Gastrocnemius medialis (tissue), 4 donors: ENCODE results near the gene CDKL2. TPM values are rescaled to one million over a fixed set of nuclear protein-coding genes. Genes with fewer than 3 reads are reported as not detected.
"Not testable (repeated sequence)": the region's sequence is repeated elsewhere in the genome, so short reads cannot be mapped to it uniquely, and the experiment has no call there.

Source experiments
- ATAC-seq, 2 donors: fragments of 150-250 bp; one replicate each; pipeline ENCODE4 v1.9.1; 2016
- DNase-seq, 2 donors: peaks; one replicate each; pipeline ENCODE4 v3.0.0-alpha.2; 2019
- H3K27ac ChIP-seq, 4 donors: fragments of 200-600 bp; sonication (generic); 1 replicate in 1 of 4; 2 replicates in 3 of 4; pipeline ENCODE4 v1.5.1; 2016 to 2018; ENCODE audit warnings: mild to moderate bottlenecking in 2 of 4, moderate library complexity in 1 of 4
- H3K27me3 ChIP-seq, 3 donors: fragments of 200-600 bp; sonication (generic) in 2 of 3; 1 replicate in 1 of 3; 2 replicates in 2 of 3; pipeline versions ENCODE4 v1.5.1 to v1.6.0; 2016 to 2019; ENCODE audit warnings: mild to moderate bottlenecking in 1 of 3, moderate library complexity in 1 of 3
- H3K36me3 ChIP-seq, 2 donors: fragments of 200-600 bp; sonication (generic) in 1 of 2; one replicate each; pipeline ENCODE4 v1.5.1; 2017 to 2018
- H3K4me1 ChIP-seq, 2 donors: fragments of 200-600 bp; sonication (generic) in 1 of 2; one replicate each; pipeline ENCODE4 v1.5.1; 2016 to 2017; ENCODE audit warnings: mild to moderate bottlenecking in 2 of 2
- H3K4me3 ChIP-seq, 4 donors: fragments of 200-600 bp; sonication (generic) in 3 of 4; 1 replicate in 1 of 4; 2 replicates in 3 of 4; pipeline ENCODE4 v1.5.1; 2016 to 2019; ENCODE audit warnings: mild to moderate bottlenecking in 2 of 4
- H3K9me3 ChIP-seq, 3 donors: fragments of 200-600 bp; sonication (generic) in 2 of 3; 1 replicate in 1 of 3; 2 replicates in 2 of 3; pipeline ENCODE4 v1.5.1; 2016 to 2019
- CTCF ChIP-seq, 5 experiments: fragments of 450-650 bp in 3 of 5; fragments of 200-600 bp in 2 of 5; sonication (generic) in 2 of 5; IDR thresholded peaks in 4 of 5; conservative IDR thresholded peaks in 1 of 5; 1 replicate in 4 of 5; 2 replicates in 1 of 5; pipeline ENCODE4 v1.5.1; 2016 to 2019; ENCODE audit warnings: antibody characterized with exemption in 5 of 5, mild to moderate bottlenecking in 3 of 5, moderate library complexity in 3 of 5
- POLR2A ChIP-seq, 2 donors: fragments of 450-650 bp; IDR thresholded peaks; one replicate each; pipeline ENCODE4 v1.6.1; 2017; ENCODE audit warnings: antibody characterized with exemption in 2 of 2, mild to moderate bottlenecking in 2 of 2, moderate library complexity in 2 of 2
- in situ Hi-C, 4 donors: fragments of 200-750 bp; cut with MboI; loops; one replicate each; pipeline versions ENCODE4 v1.15.0 to v1.8.0; 2017; ENCODE audit warnings: low sequenced_read_pairs in 4 of 4
- intact Hi-C: fragments of 100-400 bp; cut with DNase I; formaldehyde crosslinking; loops from one replicate; pipeline ENCODE4 v1.15.1; 2023; ENCODE audit warnings: low total_unique reads
- total RNA-seq, 4 donors: library from RNA; depleted of rRNA; stranded (reverse); fragments of >200 nt; gene quantifications; one replicate each; pipeline versions ENCODE4 v1.1.0 to v1.2.3, GENCODE V29; 2016

CDKL2 gene
- total RNA-seq, 4 donors from 2014 or later: not detected

DNA sequence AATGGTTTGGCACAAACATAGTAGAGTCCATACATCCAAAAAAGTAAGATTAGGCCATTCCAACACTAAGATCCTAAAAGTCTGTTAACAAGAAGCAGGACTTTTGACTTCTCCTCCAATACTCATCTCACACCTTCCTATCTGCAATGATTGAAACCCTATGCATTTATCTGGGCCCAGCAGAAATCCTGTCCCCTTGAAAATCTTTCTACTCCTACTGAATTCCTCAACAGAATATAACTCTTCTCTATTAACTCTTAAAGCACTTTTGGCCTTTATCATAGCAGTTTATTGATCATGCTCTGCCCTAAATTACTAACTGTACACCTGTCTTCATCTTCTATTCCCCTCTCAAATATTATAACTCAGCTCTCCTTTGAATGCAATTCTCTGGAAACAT, 38.3 kb upstream of the CDKL2 start:
- no peak for ATAC-seq
- no peak for TF ChIP-seq CTCF (IDR thresholded peaks at IDR 0.05 in 4 of 5, conservative IDR thresholded peaks at IDR 0.05 in 1 of 5)
- TF ChIP-seq POLR2A (IDR thresholded peaks at IDR 0.05): no peak
- in situ Hi-C loops: loop anchor here in 1 of 4 donors (25.0 kb wide), 1 partner anchor 94 kb away; no protein-coding TSS in a partner anchor
- Histone ChIP-seq H3K27me3 (no peaks in the 10 kb centered on the region), H3K4me3 (no peak overlapping the region), H3K9me3 (no peaks in the 10 kb centered on the region), H3K36me3 (no peaks in the 10 kb centered on the region), H3K4me1 (peaks cover 56 to 69% of the 10 kb centered on the region in 2 donors), H3K27ac (peak overlapping the region in 3 of 4 donors; percentile 7 to 99 (median 96))
- no peak for DNase-seq
- intact Hi-C loops: no loop called here

DNA sequence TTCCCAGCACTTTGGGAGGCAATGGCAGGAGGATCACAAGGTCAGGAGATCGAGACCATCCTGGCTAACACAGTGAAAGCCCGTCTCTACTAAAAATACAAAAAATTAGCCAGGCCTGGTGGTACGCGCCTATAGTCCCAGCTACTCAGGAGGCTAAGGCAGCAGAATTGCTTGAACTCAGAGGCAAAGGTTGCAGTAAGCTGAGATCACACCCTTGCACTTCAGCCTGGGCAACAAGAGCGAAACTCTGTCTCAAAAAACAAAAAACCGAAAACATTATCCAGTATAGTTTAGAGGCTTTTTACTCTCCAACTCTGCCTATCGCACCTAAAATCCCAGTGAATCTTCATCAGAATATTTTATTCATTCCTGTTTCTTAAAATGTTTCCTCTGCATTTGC, 37.3 kb upstream of the CDKL2 start:
- H3K4me3 ChIP-seq, DNase-seq, H3K27me3 ChIP-seq, H3K36me3 ChIP-seq, ATAC-seq, H3K9me3 ChIP-seq, intact Hi-C loops: not testable (repeated sequence)
- Histone ChIP-seq H3K4me1 (peaks cover 61 to 74% of the 10 kb centered on the region in 2 donors), H3K27ac (peak overlapping the region in 2 of 4 donors; percentile 7 to 96)
- in situ Hi-C loops: loop anchor here in 1 of 4 donors (25.0 kb wide), 1 partner anchor 95 kb away; no protein-coding TSS in a partner anchor

DNA sequence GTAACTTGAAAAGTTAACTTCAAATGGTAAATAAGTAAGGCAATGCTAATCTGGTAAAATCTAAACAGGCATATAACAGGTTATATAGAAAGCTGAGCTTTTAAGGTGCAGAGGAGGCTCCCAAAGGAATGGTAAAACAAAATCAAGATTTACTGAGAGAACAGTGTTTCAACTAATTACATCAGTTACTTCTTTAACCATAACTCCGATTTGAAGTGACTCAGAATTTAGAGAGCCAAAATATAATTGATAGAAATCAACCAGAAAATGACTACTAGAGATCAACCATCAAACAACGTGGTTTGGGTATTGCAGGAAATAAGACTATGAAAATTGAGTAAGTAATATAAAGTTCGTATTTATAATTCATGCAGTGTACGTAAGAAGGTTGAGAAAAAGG, 36.0 kb upstream of the CDKL2 start:
- intact Hi-C loops: no loop called here
- H3K27me3 ChIP-seq: no peaks in the 10 kb centered on the region
- in situ Hi-C loops: loop anchor here in 1 of 4 donors (25.0 kb wide), 1 partner anchor 96 kb away; no protein-coding TSS in a partner anchor
- H3K4me1 ChIP-seq: peaks cover 58 to 69% of the 10 kb centered on the region in 2 donors
- no peak overlapping the region for H3K4me3 ChIP-seq
- H3K27ac ChIP-seq: peak overlapping the region in 2 of 4 donors; percentile 10 to 96
- DNase-seq (no peak), ATAC-seq (no peak)
- no peaks in the 10 kb centered on the region for H3K9me3 ChIP-seq
- TF ChIP-seq CTCF (IDR thresholded peaks at IDR 0.05 in 4 of 5, conservative IDR thresholded peaks at IDR 0.05 in 1 of 5) (no peak), POLR2A (IDR thresholded peaks at IDR 0.05) (no peak)
- peaks cover 0 to 5% of the 10 kb centered on the region in 2 donors for H3K36me3 ChIP-seq

DNA sequence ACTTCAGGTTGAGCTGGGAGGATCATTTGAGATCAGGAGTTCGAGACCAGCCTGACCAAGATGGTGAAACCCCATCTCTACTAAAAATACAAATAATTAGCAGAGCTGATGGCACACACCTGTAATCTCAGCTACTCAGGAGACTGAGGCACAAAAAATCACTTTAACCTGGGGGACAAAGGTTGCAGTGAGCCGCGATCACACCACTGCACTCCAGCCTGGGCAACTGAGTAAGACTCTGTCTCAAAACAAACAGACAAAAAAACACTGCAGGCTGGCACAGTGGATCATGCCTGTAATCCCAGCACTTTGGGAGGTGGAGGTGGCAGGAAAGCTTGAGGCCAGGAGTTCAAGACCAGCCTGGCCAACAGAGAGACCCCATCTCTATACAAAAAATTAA, 34.3 kb upstream of the CDKL2 start:
- H3K9me3 ChIP-seq, H3K4me3 ChIP-seq, intact Hi-C loops, H3K27me3 ChIP-seq, DNase-seq, ATAC-seq: not testable (repeated sequence)
- peak overlapping the region in 2 of 4 donors; percentile 16 to 46 for H3K27ac ChIP-seq
- peaks cover 43 to 52% of the 10 kb centered on the region in 2 donors for H3K4me1 ChIP-seq
- in situ Hi-C loops: loop anchor here in 1 of 4 donors (25.0 kb wide), 1 partner anchor 98 kb away; no protein-coding TSS in a partner anchor
- peaks cover 0 to 21% of the 10 kb centered on the region in 2 donors for H3K36me3 ChIP-seq

- H3K4me1 ChIP-seq: peaks cover 25 to 33% of the 10 kb centered on the region in 2 donors
- ATAC-seq: no peak
- H3K27me3 ChIP-seq: no peaks in the 10 kb centered on the region
- no peaks in the 10 kb centered on the region for H3K9me3 ChIP-seq
- H3K36me3 ChIP-seq: peaks cover 0 to 37% of the 10 kb centered on the region in 2 donors
- H3K27ac ChIP-seq: peak overlapping the region in 2 of 4 donors; percentile 12 to 40
- TF ChIP-seq POLR2A (IDR thresholded peaks at IDR 0.05) (no peak), CTCF (IDR thresholded peaks at IDR 0.05 in 4 of 5, conservative IDR thresholded peaks at IDR 0.05 in 1 of 5) (no peak)
- no peak for DNase-seq
- intact Hi-C loops (no loop called here), in situ Hi-C loops (loop anchor here in 1 of 4 donors (25.0 kb wide), 1 partner anchor 100 kb away; no protein-coding TSS in a partner anchor)
- no peak overlapping the region for H3K4me3 ChIP-seq
Measured at GRCh38 chr4:75662626-75663025, 32.3 kb upstream of the CDKL2 start.
